Measurements from ENCODE around the gene ARHGEF12. TPM values are rescaled to one million over a fixed set of nuclear protein-coding genes. Genes with fewer than 3 reads are reported as not detected.
A peak's percentile ranks its signal among the peaks of the same experiment; 100 is the strongest.

The ARHGEF12 gene
- total RNA-seq, 1 donor from 2014 or later = 71.9 TPM

DNA sequence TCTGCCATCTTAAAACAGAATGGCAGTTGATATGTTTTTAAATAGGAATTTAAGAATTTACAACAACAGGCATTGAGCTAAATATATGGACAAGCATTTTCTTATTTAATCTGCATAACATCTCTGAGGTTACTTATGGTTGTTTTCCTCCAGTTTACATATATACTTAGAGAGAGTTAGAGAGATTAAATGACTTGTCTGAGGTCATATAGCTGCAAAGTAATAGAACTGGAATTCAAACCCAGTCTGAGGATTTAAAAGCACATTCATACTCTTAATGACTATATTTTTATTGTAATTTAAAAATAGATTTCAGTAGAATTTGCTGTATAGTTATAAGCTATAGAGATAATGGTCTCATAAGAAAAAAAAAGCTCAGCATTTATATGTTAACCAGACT is 93.9 kb downstream of the ARHGEF12 start:
- no peak overlapping the region for H3K27ac Mint-ChIP-seq (ENCODE audit: unreplicated experiment)
- TF ChIP-seq, protein P1, sequence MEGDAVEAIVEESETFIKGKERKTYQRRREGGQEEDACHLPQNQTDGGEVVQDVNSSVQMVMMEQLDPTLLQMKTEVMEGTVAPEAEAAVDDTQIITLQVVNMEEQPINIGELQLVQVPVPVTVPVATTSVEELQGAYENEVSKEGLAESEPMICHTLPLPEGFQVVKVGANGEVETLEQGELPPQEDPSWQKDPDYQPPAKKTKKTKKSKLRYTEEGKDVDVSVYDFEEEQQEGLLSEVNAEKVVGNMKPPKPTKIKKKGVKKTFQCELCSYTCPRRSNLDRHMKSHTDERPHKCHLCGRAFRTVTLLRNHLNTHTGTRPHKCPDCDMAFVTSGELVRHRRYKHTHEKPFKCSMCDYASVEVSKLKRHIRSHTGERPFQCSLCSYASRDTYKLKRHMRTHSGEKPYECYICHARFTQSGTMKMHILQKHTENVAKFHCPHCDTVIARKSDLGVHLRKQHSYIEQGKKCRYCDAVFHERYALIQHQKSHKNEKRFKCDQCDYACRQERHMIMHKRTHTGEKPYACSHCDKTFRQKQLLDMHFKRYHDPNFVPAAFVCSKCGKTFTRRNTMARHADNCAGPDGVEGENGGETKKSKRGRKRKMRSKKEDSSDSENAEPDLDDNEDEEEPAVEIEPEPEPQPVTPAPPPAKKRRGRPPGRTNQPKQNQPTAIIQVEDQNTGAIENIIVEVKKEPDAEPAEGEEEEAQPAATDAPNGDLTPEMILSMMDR (IDR thresholded peaks at IDR 0.05) = no peak
- no peaks in the 10 kb centered on the region for H3K27me3 Mint-ChIP-seq (ENCODE audit: low read depth)
- peaks cover 9% of the 10 kb centered on the region for H3K36me3 Mint-ChIP-seq (ENCODE audit: low read depth)
- DNase-seq (ENCODE audit: low spot score) = no peak
- peaks cover 30% of the 10 kb centered on the region for H3K4me1 Mint-ChIP-seq (ENCODE audit: low read depth)
- H3K9me3 Mint-ChIP-seq (ENCODE audit: low read depth) = no peaks in the 10 kb centered on the region
- no peak overlapping the region for H3K4me3 Mint-ChIP-seq (ENCODE audit: unreplicated experiment)

DNA sequence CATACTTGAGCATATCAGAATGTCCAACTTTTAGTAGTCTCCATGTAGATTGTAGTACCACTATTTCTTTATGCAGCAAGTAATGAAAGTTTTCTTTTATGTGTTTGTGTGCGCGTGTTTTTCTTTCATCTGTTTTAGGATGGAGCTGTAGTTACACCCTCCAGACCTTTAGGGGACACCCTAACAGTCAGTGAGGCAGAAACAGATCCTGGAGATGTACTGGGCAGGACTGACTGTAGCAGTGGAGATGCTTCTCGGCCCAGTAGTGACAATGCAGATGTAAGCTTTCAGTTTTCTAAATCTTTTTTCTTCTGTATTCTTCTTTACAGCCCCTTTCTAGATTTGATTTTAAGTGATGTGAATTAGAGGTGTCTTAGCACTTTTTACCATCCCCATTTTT is 95.4 kb downstream of the ARHGEF12 start:
- H3K4me1 Mint-ChIP-seq (ENCODE audit: low read depth) = peaks cover 30% of the 10 kb centered on the region
- no peaks in the 10 kb centered on the region for H3K9me3 Mint-ChIP-seq (ENCODE audit: low read depth)
- H3K27me3 Mint-ChIP-seq (ENCODE audit: low read depth) = no peaks in the 10 kb centered on the region
- peaks cover 7% of the 10 kb centered on the region for H3K36me3 Mint-ChIP-seq (ENCODE audit: low read depth)
- TF ChIP-seq, protein P1 (IDR thresholded peaks at IDR 0.05) = peak; percentile 76
- DNase-seq (ENCODE audit: low spot score) = no peak
- peak overlapping the region; percentile 50 for H3K4me3 Mint-ChIP-seq (ENCODE audit: unreplicated experiment)
- H3K27ac Mint-ChIP-seq (ENCODE audit: unreplicated experiment) = peak overlapping the region; percentile 96

DNA sequence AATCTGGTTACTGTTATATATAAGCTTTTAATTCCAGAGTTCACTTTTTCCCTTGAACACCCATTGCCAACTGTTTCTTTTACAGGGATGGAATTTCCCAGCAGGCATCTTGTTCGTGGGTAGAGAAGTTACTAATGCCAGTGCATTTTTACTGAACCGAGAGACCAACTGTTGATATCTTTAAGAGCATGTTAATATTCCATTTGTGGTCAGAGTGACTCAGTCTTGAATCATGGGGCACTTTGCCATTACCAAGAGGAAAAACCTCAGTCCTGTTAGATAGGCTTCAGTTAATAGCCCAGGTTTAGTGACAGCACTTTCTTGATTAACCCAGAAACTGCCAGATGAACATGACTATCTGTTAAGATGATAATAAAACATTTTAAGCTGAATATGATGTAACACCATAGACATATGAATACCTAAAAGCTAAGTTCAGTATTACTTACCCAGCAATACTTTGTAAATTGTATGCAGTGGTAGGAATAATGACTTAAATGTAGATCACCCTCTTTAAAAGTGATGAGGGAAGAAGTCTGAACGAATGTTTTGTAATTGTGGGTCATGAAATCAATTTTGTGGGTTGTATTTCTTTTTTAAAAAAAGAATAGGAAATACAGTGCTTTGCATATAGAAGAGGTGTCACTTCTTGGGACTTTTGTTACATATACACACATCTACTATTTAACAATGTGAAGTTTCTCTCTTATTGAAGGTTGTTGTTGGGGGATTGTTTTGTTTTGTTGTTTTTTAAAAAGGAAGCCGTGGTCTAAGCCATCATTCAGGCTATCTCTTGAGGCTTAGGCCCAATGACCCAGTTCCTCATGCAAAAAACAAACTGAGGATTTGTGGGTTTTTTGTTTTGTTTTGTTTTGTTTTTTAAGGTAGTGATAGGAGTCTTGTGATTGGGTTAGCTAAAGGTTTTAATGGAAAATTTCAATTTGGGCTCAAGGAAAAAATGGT is 96.1 kb downstream of the ARHGEF12 start:
- no peaks in the 10 kb centered on the region for H3K27me3 Mint-ChIP-seq (ENCODE audit: low read depth)
- H3K9me3 Mint-ChIP-seq (ENCODE audit: low read depth) = no peaks in the 10 kb centered on the region
- peaks cover 7% of the 10 kb centered on the region for H3K36me3 Mint-ChIP-seq (ENCODE audit: low read depth)
- TF ChIP-seq, protein P1 (IDR thresholded peaks at IDR 0.05) = no peak
- peak overlapping the region; percentile 96 for H3K27ac Mint-ChIP-seq (ENCODE audit: unreplicated experiment)
- H3K4me1 Mint-ChIP-seq (ENCODE audit: low read depth) = peaks cover 30% of the 10 kb centered on the region
- peak overlapping the region; percentile 50 for H3K4me3 Mint-ChIP-seq (ENCODE audit: unreplicated experiment)
- no peak for DNase-seq (ENCODE audit: low spot score)

DNA sequence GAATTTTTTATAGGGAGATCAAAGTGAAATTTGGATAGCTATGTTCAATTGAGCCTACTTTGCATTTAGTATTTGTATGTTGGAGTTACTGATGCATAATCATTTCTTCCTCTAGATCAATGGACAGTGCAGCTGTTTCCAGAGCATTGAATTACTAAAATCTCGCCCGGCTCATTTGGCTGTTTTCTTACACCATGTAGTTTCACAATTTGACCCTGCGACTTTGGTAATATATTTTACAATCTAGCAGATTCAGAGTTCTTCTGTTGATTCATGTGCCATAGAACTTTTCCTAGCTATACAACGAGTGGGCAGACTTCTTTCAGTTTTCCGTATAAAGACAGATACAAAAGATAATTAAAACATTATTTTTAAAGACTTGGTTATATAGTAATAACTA is 105.4 kb downstream of the ARHGEF12 start:
- Mint-ChIP-seq H3K36me3 (ENCODE audit: low read depth) (peaks cover 23% of the 10 kb centered on the region), H3K4me1 (ENCODE audit: low read depth) (no peaks in the 10 kb centered on the region), H3K27ac (ENCODE audit: unreplicated experiment) (no peak overlapping the region), H3K9me3 (ENCODE audit: low read depth) (no peaks in the 10 kb centered on the region), H3K4me3 (ENCODE audit: unreplicated experiment) (no peak overlapping the region), H3K27me3 (ENCODE audit: low read depth) (no peaks in the 10 kb centered on the region)
- DNase-seq (ENCODE audit: low spot score) = no peak
- TF ChIP-seq, protein P1 (IDR thresholded peaks at IDR 0.05) = no peak

DNA sequence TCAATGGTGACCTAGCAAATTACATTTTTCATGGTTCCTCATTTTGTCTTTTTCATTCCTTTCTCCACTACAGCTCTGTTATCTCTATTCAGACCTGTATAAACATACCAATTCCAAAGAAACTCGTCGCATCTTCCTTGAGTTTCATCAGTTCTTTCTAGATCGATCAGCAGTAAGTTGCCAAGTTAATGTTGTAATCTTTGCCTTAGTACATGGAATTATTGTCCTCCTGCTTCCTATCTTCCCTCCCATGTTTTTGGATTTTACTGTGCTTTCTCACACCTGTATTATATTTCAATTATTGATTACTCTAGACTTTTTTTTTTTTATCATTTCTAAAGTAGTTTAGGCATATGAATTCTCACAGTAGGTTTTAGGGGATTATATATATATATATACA is 105.8 kb downstream of the ARHGEF12 start:
- Mint-ChIP-seq H3K36me3 (ENCODE audit: low read depth) (peaks cover 24% of the 10 kb centered on the region), H3K4me1 (ENCODE audit: low read depth) (no peaks in the 10 kb centered on the region), H3K9me3 (ENCODE audit: low read depth) (no peaks in the 10 kb centered on the region), H3K27me3 (ENCODE audit: low read depth) (no peaks in the 10 kb centered on the region), H3K27ac (ENCODE audit: unreplicated experiment) (no peak overlapping the region), H3K4me3 (ENCODE audit: unreplicated experiment) (no peak overlapping the region)
- TF ChIP-seq, protein P1 (IDR thresholded peaks at IDR 0.05) = no peak
- DNase-seq (ENCODE audit: low spot score) = no peak

Measured in chondrocyte (in vitro differentiated cells).